Progenitor cell of endocrine pancreas (in vitro differentiated cells): Measurements from ENCODE around the gene KCNJ3. TPM values are rescaled to one million over a fixed set of nuclear protein-coding genes. Genes with fewer than 3 reads are reported as not detected.

Experiments used
- DNase-seq: peaks from one replicate; pipeline ENCODE4 v3.0.0; 2021; ENCODE audit warnings: low spot score; ENCODE audit not compliant: unreplicated experiment
- H3K27ac Mint-ChIP-seq: 2 replicates; pipeline ENCODE4 v1.8.0; 2021; ENCODE audit warnings: mild to moderate bottlenecking, moderate library complexity, mixed read lengths
- H3K27me3 Mint-ChIP-seq: 2 replicates; pipeline ENCODE4 v1.8.0; 2021; ENCODE audit warnings: mixed read lengths
- H3K36me3 Mint-ChIP-seq: 2 replicates; pipeline ENCODE4 v1.8.0; 2022; ENCODE audit warnings: mixed read lengths; ENCODE audit not compliant: insufficient read depth
- H3K4me1 Mint-ChIP-seq: 2 replicates; pipeline ENCODE4 v1.8.0; 2021; ENCODE audit warnings: low read depth, mixed read lengths
- H3K4me3 Mint-ChIP-seq: 2 replicates; pipeline ENCODE4 v1.8.0; 2021; ENCODE audit warnings: low read depth, mild to moderate bottlenecking, moderate library complexity, mixed read lengths
- H3K9me3 Mint-ChIP-seq: 2 replicates; pipeline ENCODE4 v1.8.0; 2021; ENCODE audit warnings: low read depth, mixed read lengths
- total RNA-seq: library from RNA; stranded (reverse); gene quantifications from 2 replicates; pipeline ENCODE4 v1.2.1, GENCODE V29; 2021
- TF ChIP-seq, protein P1 (sequence below): fragments of 200-600 bp; sonication (generic); IDR thresholded peaks from one replicate; pipeline ENCODE4 v1.5.0; 2021; ENCODE audit warnings: antibody characterized with exemption, mild to moderate bottlenecking; ENCODE audit not compliant: unreplicated experiment

The KCNJ3 gene
- total RNA-seq, 1 donor from 2014 or later = 9.6 TPM

DNA sequence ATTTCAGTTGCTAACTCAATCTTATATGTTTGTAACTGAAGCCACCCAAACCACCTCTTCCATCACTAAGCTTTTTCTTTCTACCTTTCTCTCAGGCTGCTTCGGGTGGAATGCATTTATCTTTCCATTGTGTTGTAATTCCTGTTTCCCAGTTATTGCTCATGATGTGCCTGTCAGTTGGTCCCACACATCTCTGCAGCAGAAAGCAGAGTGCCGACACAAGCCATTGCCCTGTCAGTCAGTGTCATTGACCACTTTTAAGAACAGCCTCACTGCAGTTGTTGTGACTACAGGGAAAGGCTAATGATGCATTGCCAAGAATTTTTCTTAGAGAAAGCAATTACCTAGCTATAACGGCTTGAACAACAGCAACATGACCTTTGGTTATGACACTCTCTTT lies 24.8 kb upstream of the KCNJ3 start:
- Mint-ChIP-seq H3K9me3 (no peaks in the 10 kb centered on the region), H3K27ac (no peak overlapping the region), H3K4me3 (no peak overlapping the region), H3K36me3 (no peaks in the 10 kb centered on the region), H3K4me1 (peaks cover 8% of the 10 kb centered on the region), H3K27me3 (no peaks in the 10 kb centered on the region)
- TF ChIP-seq, protein P1, sequence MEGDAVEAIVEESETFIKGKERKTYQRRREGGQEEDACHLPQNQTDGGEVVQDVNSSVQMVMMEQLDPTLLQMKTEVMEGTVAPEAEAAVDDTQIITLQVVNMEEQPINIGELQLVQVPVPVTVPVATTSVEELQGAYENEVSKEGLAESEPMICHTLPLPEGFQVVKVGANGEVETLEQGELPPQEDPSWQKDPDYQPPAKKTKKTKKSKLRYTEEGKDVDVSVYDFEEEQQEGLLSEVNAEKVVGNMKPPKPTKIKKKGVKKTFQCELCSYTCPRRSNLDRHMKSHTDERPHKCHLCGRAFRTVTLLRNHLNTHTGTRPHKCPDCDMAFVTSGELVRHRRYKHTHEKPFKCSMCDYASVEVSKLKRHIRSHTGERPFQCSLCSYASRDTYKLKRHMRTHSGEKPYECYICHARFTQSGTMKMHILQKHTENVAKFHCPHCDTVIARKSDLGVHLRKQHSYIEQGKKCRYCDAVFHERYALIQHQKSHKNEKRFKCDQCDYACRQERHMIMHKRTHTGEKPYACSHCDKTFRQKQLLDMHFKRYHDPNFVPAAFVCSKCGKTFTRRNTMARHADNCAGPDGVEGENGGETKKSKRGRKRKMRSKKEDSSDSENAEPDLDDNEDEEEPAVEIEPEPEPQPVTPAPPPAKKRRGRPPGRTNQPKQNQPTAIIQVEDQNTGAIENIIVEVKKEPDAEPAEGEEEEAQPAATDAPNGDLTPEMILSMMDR = no peak
- DNase-seq = no peak

DNA sequence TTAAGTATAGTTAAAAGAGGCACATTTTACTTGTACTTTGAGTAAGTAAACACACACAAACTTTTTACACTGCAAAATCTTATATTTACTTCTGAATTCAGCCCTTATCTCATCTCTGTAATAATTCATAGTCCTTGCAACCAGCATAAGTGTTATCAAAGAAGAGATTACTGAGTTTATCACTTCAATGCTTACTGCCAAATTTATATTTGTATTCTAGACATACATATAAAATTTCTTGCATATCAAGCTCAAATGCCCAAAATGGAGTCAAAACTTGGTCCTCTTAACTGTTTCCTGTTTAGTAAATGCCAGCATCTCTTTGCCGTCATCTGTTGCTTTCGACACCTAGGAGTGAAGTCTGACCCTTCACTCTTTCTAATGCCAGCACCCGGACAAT lies 21.1 kb upstream of the KCNJ3 start:
- H3K36me3 Mint-ChIP-seq = no peaks in the 10 kb centered on the region
- TF ChIP-seq, protein P1 = no peak
- no peak overlapping the region for H3K4me3 Mint-ChIP-seq
- H3K4me1 Mint-ChIP-seq = peaks cover 17% of the 10 kb centered on the region
- no peak for DNase-seq
- H3K27me3 Mint-ChIP-seq = no peaks in the 10 kb centered on the region
- H3K27ac Mint-ChIP-seq = no peak overlapping the region
- H3K9me3 Mint-ChIP-seq = peaks cover 3% of the 10 kb centered on the region

DNA sequence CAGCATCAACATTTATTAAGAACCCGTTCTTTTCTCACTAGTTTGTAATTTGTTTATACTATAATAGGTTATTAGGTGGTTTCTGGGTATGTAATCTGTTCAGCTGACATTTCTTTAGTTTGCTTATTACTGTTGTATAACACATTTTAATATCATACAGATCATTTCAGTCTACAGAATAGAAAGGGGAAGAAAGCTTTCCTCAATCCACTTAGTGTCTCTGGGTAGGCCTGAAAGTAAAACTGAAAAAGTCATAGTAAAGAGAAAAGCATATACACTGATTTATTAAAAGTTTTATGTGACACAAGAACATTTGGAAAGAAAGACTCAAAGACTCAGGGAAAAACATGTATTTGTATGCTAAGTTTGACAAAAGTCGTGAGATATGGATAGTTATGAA lies 16.8 kb upstream of the KCNJ3 start:
- no peak overlapping the region for H3K4me3 Mint-ChIP-seq
- no peaks in the 10 kb centered on the region for H3K27me3 Mint-ChIP-seq
- H3K36me3 Mint-ChIP-seq = no peaks in the 10 kb centered on the region
- no peak overlapping the region for H3K27ac Mint-ChIP-seq
- H3K9me3 Mint-ChIP-seq = peaks cover 3% of the 10 kb centered on the region
- DNase-seq = no peak
- TF ChIP-seq, protein P1 = no peak
- peaks cover 17% of the 10 kb centered on the region for H3K4me1 Mint-ChIP-seq

DNA sequence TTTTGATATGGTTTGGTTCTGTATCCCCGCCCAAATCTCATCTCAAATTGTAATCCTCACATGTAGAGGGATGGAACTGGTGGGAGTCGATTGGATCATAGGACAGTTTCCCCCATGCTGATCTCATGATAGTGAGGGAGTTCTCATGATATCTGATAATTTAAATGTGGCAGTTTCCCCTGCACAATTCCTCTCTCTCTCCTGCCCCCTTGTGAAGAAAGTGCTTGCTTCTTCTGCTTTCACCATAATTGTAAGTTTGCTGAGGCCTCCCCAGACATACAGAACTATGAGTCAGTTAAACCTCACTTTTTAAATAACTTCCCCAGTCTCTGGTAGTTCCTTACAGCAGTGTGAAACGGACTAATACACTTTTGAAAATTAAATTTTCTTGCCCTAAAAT lies 12.3 kb upstream of the KCNJ3 start:
- TF ChIP-seq, protein P1 = no peak
- H3K27ac Mint-ChIP-seq = no peak overlapping the region
- no peaks in the 10 kb centered on the region for H3K36me3 Mint-ChIP-seq
- peaks cover 3% of the 10 kb centered on the region for H3K9me3 Mint-ChIP-seq
- peaks cover 7% of the 10 kb centered on the region for H3K4me1 Mint-ChIP-seq
- no peak for DNase-seq
- no peaks in the 10 kb centered on the region for H3K27me3 Mint-ChIP-seq
- no peak overlapping the region for H3K4me3 Mint-ChIP-seq

DNA sequence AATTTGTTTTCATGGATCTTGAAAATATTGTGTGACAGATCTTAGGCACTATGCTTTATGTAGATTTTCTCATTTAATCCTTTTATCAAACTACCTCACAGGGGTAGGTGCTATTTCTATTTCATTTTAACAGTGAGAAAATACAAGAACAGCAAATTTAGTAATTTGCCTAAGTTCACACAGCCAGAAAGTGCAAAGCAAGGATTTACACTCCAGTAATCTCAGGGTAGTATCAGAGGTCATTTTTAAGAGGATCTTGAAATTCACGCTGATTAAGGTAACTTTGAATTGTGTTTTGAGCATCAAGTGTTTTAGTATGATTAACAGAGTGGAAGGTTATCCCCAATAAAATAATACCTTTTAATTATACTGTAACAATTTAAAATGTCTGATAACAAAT lies 10.1 kb upstream of the KCNJ3 start:
- H3K36me3 Mint-ChIP-seq = no peaks in the 10 kb centered on the region
- H3K27ac Mint-ChIP-seq = no peak overlapping the region
- H3K4me3 Mint-ChIP-seq = no peak overlapping the region
- no peak for DNase-seq
- H3K9me3 Mint-ChIP-seq = no peaks in the 10 kb centered on the region
- no peaks in the 10 kb centered on the region for H3K27me3 Mint-ChIP-seq
- TF ChIP-seq, protein P1 = no peak
- H3K4me1 Mint-ChIP-seq = peaks cover 5% of the 10 kb centered on the region
